ENCODE measurements around the gene PAX8. TPM values are rescaled to one million over a fixed set of nuclear protein-coding genes. Genes with fewer than 3 reads are reported as not detected.
A peak's percentile ranks its signal among the peaks of the same experiment; 100 is the strongest.

Gene PAX8
- total RNA-seq, 4 donors from 2014 or later, result 2.3 to 7.7 (median 5.6) TPM

- Histone ChIP-seq H3K27ac (no peak overlapping the region), H3K36me3 (no peaks in the 10 kb centered on the region), H3K4me1 (peaks cover 69% of the 10 kb centered on the region), H3K4me3 (no peak overlapping the region), H3K9me3 (no peaks in the 10 kb centered on the region), H3K27me3 (no peaks in the 10 kb centered on the region)
- 96% methylated on average over 2 of the region's 2 CpGs for WGBS
- DNase-seq (ENCODE audit: low spot score in 2 of 2), result peak in 1 of 2 donors; percentile 36
- no peak for TF ChIP-seq CTCF (IDR thresholded peaks at IDR 0.05)
- TF ChIP-seq POLR2A (IDR thresholded peaks at IDR 0.05), result no peak
- no peak for TF ChIP-seq EP300 (IDR thresholded peaks at IDR 0.05)
- no peak for TF ChIP-seq POLR2AphosphoS5 (IDR thresholded peaks at IDR 0.05)
Measured at GRCh38 chr2:113215056-113215455, 63.7 kb downstream of the PAX8 start.

- no peak overlapping the region for H3K4me3 ChIP-seq
- H3K4me1 ChIP-seq, result peaks cover 69% of the 10 kb centered on the region
- H3K9me3 ChIP-seq, result no peaks in the 10 kb centered on the region
- H3K27ac ChIP-seq, result no peak overlapping the region
- DNase-seq (ENCODE audit: low spot score in 2 of 2), result peak in 1 of 2 donors; percentile 40
- no peaks in the 10 kb centered on the region for H3K27me3 ChIP-seq
- no peaks in the 10 kb centered on the region for H3K36me3 ChIP-seq
- WGBS, result 91% methylated on average over 4 of the region's 4 CpGs
- TF ChIP-seq POLR2A (IDR thresholded peaks at IDR 0.05), result no peak
- TF ChIP-seq CTCF (IDR thresholded peaks at IDR 0.05), result no peak
- no peak for TF ChIP-seq POLR2AphosphoS5 (IDR thresholded peaks at IDR 0.05)
Measured at GRCh38 chr2:113214141-113214540, 64.6 kb downstream of the PAX8 start.

- no peaks in the 10 kb centered on the region for H3K36me3 ChIP-seq
- TF ChIP-seq POLR2AphosphoS5 (IDR thresholded peaks at IDR 0.05), result no peak
- TF ChIP-seq EP300 (IDR thresholded peaks at IDR 0.05), result no peak
- TF ChIP-seq POLR2A (IDR thresholded peaks at IDR 0.05), result no peak
- no peaks in the 10 kb centered on the region for H3K27me3 ChIP-seq
- WGBS, result 87% methylated on average over 13 of the region's 14 CpGs
- no peak overlapping the region for H3K4me3 ChIP-seq
- H3K27ac ChIP-seq, result peak overlapping the region; percentile 79
- peak in 1 of 2 donors; percentile 53 for DNase-seq (ENCODE audit: low spot score in 2 of 2)
- H3K4me1 ChIP-seq, result peaks cover 66% of the 10 kb centered on the region
- H3K9me3 ChIP-seq, result no peaks in the 10 kb centered on the region
Measured at GRCh38 chr2:113213061-113213930, 65.4 kb downstream of the PAX8 start.

GRCh38 chr2:113212245-113213060, 66.3 kb downstream of the PAX8 start:
- Histone ChIP-seq H3K36me3 (no peaks in the 10 kb centered on the region), H3K4me3 (peak overlapping the region; percentile 15), H3K27ac (peak overlapping the region; percentile 79), H3K9me3 (no peaks in the 10 kb centered on the region), H3K27me3 (no peaks in the 10 kb centered on the region), H3K4me1 (peaks cover 57% of the 10 kb centered on the region)
- no peak for TF ChIP-seq CTCF (IDR thresholded peaks at IDR 0.05)
- no peak for TF ChIP-seq POLR2A (IDR thresholded peaks at IDR 0.05)
- TF ChIP-seq POLR2AphosphoS5 (IDR thresholded peaks at IDR 0.05), result no peak
- TF ChIP-seq EP300 (IDR thresholded peaks at IDR 0.05), result no peak
- 11% methylated on average over 22 of the region's 26 CpGs for WGBS
- peak in 1 of 2 donors; percentile 77 for DNase-seq (ENCODE audit: low spot score in 2 of 2)

GRCh38 chr2:113211226-113212105, 67.3 kb downstream of the PAX8 start:
- peak in 1 of 2 donors; percentile 76 for DNase-seq (ENCODE audit: low spot score in 2 of 2)
- 32% methylated on average over 13 of the region's 13 CpGs for WGBS

More at GRCh38 chr2:113211226-113212105, 67.3 kb downstream of the PAX8 start:
- TF ChIP-seq CTCF (IDR thresholded peaks at IDR 0.05), result no peak
- TF ChIP-seq POLR2A (IDR thresholded peaks at IDR 0.05), result no peak
- H3K36me3 ChIP-seq, result no peaks in the 10 kb centered on the region
- H3K9me3 ChIP-seq, result no peaks in the 10 kb centered on the region
- peak overlapping the region; percentile 15 for H3K4me3 ChIP-seq
- no peaks in the 10 kb centered on the region for H3K27me3 ChIP-seq
- H3K27ac ChIP-seq, result peak overlapping the region; percentile 79
- peaks cover 51% of the 10 kb centered on the region for H3K4me1 ChIP-seq

Measured in suprapubic skin (tissue), 4 donors.